ENCODE data around the gene ARR3. TPM values are rescaled to one million over a fixed set of nuclear protein-coding genes. Genes with fewer than 3 reads are reported as not detected.

Gene ARR3
- total and polyA plus RNA-seq, 2 donors (not counting 3 experiments of a cell fraction or from before 2014, with no cell fraction given): not detected

DNA sequence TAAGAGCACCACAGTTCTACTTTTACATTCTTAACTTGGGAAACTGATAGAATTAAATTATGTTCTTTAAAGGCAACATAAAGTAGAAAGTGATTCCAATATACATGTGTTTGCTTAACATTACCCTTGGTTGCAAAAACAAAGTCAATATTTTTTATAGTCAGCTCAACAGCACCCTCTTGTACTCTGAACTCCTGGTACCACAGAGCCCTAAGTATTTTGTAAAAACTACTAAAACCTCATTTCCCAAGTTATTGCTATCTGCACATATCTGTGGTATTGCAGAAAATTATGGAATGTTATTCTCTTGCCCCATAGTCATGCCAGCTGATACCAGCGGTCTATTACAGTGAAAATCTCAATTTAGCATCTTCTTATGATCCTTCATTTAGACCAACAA, 24.7 kb downstream of the ARR3 start:
- H3K4me1 ChIP-seq (ENCODE audit: control insufficient read depth, extremely low read depth, insufficient read depth, low read length): peaks cover 18% of the 10 kb centered on the region
- ChIA-PET CTCF (interaction anchor here (1.1 to 1.6 kb wide), 2 partner anchors 141 to 159 kb away, joined by 3 to 5 read pairs; partner anchors contain the start of gene IGBP1), POLR2A (no interaction called here)
- no peak overlapping the region for H3K27ac ChIP-seq (ENCODE audit: insufficient read depth, low read depth, low read length)
- H2AFZ ChIP-seq (ENCODE audit: low read depth, low read length): no peak overlapping the region
- H3K4me3 ChIP-seq (replicated peaks in 1 of 3; ENCODE audit: insufficient read depth in 1 of 3, low read depth in 1 of 3, low read length in 3 of 3): no peak overlapping the region
- BruUV-seq (replicated peaks): no TSS peak
- TF ChIP-seq MAX (IDR thresholded peaks at IDR 0.05; ENCODE audit: insufficient read depth, insufficient read length): no peak
- TF ChIP-seq POLR2AphosphoS5 (IDR thresholded peaks at IDR 0.05; ENCODE audit: insufficient read depth, low read depth, low read length): no peak
- TF ChIP-seq EZH2 (IDR thresholded peaks at IDR 0.05; ENCODE audit: borderline replicate concordance, low read depth, low read length, severe bottlenecking): no peak
- no peak for TF ChIP-seq CTCF (IDR thresholded peaks at IDR 0.05; ENCODE audit: extremely low read depth in 1 of 2, insufficient read depth in 1 of 2, low read depth in 1 of 2, low read length in 2 of 2)
- TF ChIP-seq GATA2 (IDR thresholded peaks at IDR 0.05; ENCODE audit: insufficient read depth, insufficient read length, low read depth, low read length): no peak
- FAIRE-seq (no peak), DNase-seq (ENCODE audit: low read depth, low spot score) (peak; percentile 2)
- H4K20me1 ChIP-seq (replicated peaks; ENCODE audit: control insufficient read depth, extremely low read depth, insufficient read depth, low read length): no peaks in the 10 kb centered on the region
- H3K27me3 ChIP-seq (ENCODE audit: control insufficient read depth in 2 of 2, insufficient read depth in 2 of 2, low read length in 2 of 2): no peaks in the 10 kb centered on the region
- peaks cover 62% of the 10 kb centered on the region for H3K79me2 ChIP-seq (ENCODE audit: control insufficient read depth, insufficient read depth, low read length)
- no peaks in the 10 kb centered on the region for H3K36me3 ChIP-seq (ENCODE audit: control insufficient read depth in 2 of 2, extremely low read depth in 1 of 2, insufficient read depth in 2 of 2, low read length in 2 of 2)
- H3K9ac ChIP-seq (replicated peaks; ENCODE audit: extremely low read depth, insufficient read depth, low read length): no peak overlapping the region
- dilution Hi-C loops (cut with MboI; ENCODE audit: extremely low pct_ligation_motif_present, low sequenced_read_pairs) (no loop called here), intact Hi-C loops (cut with micrococcal nuclease) (loop anchor here (10.0 kb wide), 1 partner anchor 102 kb away; no protein-coding TSS in a partner anchor)
- H3K9me1 ChIP-seq (replicated peaks; ENCODE audit: control insufficient read depth, extremely low read depth, insufficient read depth, low read length): no peaks in the 10 kb centered on the region
- no peaks in the 10 kb centered on the region for H3K9me3 ChIP-seq (replicated peaks; ENCODE audit: control insufficient read depth, insufficient read depth, low read length)
- peak overlapping the region; percentile 96 for H3K4me2 ChIP-seq (ENCODE audit: insufficient read depth, low read length)
